ENCODE measurements around the gene EIF3K. TPM values are rescaled to one million over a fixed set of nuclear protein-coding genes. Genes with fewer than 3 reads are reported as not detected.

The EIF3K gene
- total and polyA plus RNA-seq, 9 donors, result 334 to 430 (median 385) TPM

DNA sequence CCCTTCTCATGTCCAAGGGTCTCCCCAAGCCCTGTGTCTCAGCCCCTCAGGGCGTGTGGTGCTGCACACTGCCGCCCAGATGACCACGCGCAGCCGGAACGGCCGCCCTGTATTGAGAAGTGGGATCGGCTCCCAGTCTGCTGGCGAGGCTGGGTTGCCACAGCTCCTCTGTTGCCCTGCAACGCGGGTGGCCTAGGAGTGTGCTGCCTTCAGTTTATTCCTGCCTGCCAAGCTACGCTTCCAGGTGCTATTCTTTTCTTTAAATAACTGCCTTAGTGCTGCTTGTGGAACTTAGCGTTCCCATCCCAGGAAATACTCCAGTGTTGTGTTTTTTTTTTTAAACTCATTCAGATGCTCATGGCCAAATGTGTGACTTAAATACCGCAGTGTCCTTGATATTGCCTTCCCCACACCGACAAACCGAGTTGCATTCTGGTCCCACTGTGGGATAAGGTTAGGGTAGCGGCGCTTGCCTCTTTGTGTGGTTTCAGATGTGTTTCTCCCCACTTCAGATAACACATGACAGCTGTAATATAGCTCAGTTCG, 45.0 kb downstream of the EIF3K start:
- H3K27me3 ChIP-seq (ENCODE audit: control insufficient read depth, insufficient read depth, low read length), result no peaks in the 10 kb centered on the region
- peak; percentile 55 for DNase-seq
- H3K9me3 ChIP-seq (replicated peaks; ENCODE audit: control insufficient read depth, low read depth, low read length), result no peaks in the 10 kb centered on the region
- WGBS (ENCODE audit: insufficient coverage), result 26% methylated on average over 13 of the region's 19 CpGs
- H3K27ac ChIP-seq (ENCODE audit: low read length), result peak overlapping the region; percentile 96
- peaks cover 4% of the 10 kb centered on the region for H3K36me3 ChIP-seq (ENCODE audit: control insufficient read depth, insufficient read depth, low read length)
- peaks cover 84% of the 10 kb centered on the region for H3K4me1 ChIP-seq (ENCODE audit: control insufficient read depth, insufficient read depth, low read length)
- H3K4me3 ChIP-seq (ENCODE audit: low read length), result peak overlapping the region; percentile 32

DNA sequence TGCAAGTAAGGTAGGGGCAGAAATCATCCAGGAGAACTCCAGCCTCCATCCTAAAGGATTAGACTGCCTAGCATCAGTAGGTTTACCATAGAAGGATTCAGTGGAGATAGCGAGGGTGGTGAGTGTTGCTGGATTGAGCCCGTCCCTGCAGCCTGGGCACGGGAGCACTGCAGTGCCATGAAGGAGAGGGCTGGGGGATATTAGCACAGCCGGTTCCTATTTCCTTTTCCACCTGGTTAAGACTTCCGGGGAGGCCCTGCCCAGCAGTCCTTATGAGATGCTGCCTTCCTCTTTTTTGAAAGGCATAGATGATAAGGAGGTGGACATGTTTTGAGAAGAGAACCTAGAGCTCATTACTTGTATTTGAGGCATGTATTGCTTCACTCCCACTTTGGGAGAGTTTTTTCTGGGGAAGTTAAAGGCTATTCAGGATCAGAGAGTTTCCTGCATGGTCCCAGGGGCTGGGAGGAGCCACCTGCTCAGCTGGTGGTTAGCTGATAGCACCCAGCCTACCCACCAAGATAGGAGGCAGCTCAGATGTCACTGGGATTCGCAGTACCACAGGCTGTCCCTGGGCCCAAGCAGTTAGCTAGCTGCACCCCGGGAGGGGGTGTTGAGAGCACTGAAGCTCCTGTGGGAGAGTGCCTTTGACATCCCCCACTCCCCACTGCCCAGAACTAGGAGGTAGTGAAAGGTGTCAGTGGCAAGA, 45.7 kb downstream of the EIF3K start:
- no peaks in the 10 kb centered on the region for H3K27me3 ChIP-seq (ENCODE audit: control insufficient read depth, insufficient read depth, low read length)
- peak overlapping the region; percentile 32 for H3K4me3 ChIP-seq (ENCODE audit: low read length)
- H3K4me1 ChIP-seq (ENCODE audit: control insufficient read depth, insufficient read depth, low read length), result peaks cover 84% of the 10 kb centered on the region
- peak; percentile 54 for DNase-seq
- H3K9me3 ChIP-seq (replicated peaks; ENCODE audit: control insufficient read depth, low read depth, low read length), result no peaks in the 10 kb centered on the region
- peak overlapping the region; percentile 96 for H3K27ac ChIP-seq (ENCODE audit: low read length)
- WGBS (ENCODE audit: insufficient coverage), result no CpG with 5 or more reads among the region's 7 CpGs
- H3K36me3 ChIP-seq (ENCODE audit: control insufficient read depth, insufficient read depth, low read length), result peaks cover 4% of the 10 kb centered on the region

DNA sequence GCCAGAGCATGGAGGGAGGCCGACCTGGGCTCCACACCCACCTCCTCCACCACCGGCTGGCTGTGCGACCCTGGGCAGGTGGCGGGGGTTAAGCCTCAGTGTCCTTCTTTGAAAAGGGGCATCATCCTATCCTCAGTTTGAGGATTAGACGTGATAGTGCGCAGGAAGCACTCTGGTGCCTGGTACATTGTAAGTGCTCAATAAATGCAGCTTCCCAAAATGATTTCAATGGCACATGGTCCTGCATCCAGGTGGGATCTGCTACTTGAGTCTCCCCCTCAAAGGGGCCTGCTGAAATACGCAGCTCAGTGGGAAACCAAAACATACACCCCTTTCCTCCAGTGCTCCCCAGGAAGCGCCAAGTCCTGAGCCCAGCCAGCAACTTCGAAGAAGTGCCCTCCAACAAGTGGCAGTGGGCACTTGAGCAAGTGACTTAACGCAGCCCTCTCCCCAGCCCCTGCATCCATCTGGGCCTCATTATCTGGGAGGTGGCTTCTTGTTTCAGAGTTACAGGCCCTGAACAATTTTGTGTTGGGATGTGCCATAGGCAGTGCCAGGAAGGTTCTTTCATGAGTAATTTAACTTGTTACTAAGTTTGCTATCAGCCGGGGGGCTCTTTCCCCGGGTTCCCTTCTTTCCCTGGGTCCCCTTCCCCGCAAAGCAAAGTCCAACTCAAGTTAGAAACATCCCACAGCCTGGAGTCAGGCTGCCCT, 46.4 kb downstream of the EIF3K start:
- no peaks in the 10 kb centered on the region for H3K9me3 ChIP-seq (replicated peaks; ENCODE audit: control insufficient read depth, low read depth, low read length)
- H3K27ac ChIP-seq (ENCODE audit: low read length), result peak overlapping the region; percentile 96
- H3K4me3 ChIP-seq (ENCODE audit: low read length), result no peak overlapping the region
- no peaks in the 10 kb centered on the region for H3K27me3 ChIP-seq (ENCODE audit: control insufficient read depth, insufficient read depth, low read length)
- peaks cover 4% of the 10 kb centered on the region for H3K36me3 ChIP-seq (ENCODE audit: control insufficient read depth, insufficient read depth, low read length)
- DNase-seq, result no peak
- 70% methylated on average over 7 of the region's 13 CpGs for WGBS (ENCODE audit: insufficient coverage)
- peaks cover 87% of the 10 kb centered on the region for H3K4me1 ChIP-seq (ENCODE audit: control insufficient read depth, insufficient read depth, low read length)

DNA sequence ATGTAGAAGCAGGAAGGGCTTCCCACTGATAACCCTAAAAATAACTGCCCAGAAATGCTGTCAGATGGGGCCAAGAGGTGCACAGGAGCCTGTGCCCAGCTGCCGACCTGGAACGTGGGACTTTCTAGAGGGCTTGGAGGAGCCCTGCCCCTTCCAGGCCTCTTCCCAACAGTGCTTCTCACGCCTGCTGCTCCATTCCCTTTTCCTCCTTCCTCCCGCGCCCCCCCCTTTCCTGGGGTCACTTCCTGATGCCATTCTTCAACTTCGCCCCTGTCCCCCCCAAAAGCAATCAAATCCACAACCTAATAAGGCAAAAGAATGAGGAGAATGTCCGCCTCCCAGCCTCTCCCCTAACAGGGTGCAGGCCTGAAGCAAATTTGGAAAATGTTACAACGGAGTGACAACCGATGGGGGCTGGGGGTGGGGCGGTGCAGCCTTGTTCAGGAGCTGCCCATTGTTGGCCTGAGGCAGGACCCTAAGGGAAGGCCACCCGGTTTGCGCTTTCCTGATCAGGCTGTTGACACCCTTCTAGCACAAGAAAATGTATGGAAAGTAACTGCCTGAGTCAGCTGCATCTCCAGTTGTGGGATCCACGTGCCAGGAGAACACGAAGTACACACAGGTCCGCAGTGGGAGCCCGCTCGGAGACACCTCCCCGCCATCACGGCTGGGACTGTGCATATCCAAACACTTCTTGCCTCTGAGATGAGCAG, 47.1 kb downstream of the EIF3K start:
- DNase-seq, result peak; percentile 72
- no peaks in the 10 kb centered on the region for H3K9me3 ChIP-seq (replicated peaks; ENCODE audit: control insufficient read depth, low read depth, low read length)
- peak overlapping the region; percentile 96 for H3K27ac ChIP-seq (ENCODE audit: low read length)
- H3K27me3 ChIP-seq (ENCODE audit: control insufficient read depth, insufficient read depth, low read length), result no peaks in the 10 kb centered on the region
- peaks cover 90% of the 10 kb centered on the region for H3K4me1 ChIP-seq (ENCODE audit: control insufficient read depth, insufficient read depth, low read length)
- no peak overlapping the region for H3K4me3 ChIP-seq (ENCODE audit: low read length)
- WGBS (ENCODE audit: insufficient coverage), result 57% methylated on average over 11 of the region's 19 CpGs
- peaks cover 4% of the 10 kb centered on the region for H3K36me3 ChIP-seq (ENCODE audit: control insufficient read depth, insufficient read depth, low read length)

DNA sequence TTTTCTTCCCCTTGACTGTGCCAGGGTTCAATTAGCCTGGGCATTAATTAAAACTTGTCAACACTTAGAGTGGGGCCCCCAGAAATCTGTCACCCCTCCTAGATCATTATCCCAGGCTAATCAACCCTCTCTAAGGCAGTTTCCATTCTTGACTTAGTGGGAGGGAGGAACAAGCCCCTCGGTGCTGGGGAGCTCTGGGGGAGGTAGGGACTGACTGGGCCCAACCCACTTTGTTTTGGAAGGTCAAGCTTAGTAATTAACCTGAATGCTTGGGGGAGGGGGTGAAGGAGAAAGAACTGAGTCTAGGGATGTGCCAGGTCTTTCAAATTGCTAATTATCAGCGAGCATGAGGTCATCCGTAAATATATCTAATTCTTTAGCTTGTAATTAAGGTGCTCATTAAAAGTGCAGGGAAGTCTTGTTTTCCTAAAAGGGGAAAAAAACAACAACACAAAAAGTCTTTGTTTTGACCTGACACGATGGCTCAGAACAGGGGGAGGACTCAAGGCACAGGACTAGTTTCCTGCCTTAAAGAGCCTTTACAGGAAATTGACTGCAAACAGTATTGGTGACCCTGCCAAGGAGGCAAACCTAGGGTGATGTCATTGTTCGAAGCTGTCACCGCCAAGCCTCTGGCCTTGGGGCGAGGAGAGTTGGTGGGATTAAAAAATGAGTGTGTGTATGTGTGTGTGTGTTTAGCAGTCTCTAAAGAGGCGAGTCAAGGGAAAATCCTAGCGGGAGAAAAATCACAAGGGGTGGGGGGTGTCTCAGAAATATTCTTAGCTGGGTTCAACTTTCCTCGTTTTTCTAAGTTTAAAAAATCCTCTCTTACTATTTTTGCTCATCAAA, 47.9 kb downstream of the EIF3K start:
- H3K4me1 ChIP-seq (ENCODE audit: control insufficient read depth, insufficient read depth, low read length), result peaks cover 91% of the 10 kb centered on the region
- no peaks in the 10 kb centered on the region for H3K9me3 ChIP-seq (replicated peaks; ENCODE audit: control insufficient read depth, low read depth, low read length)
- H3K36me3 ChIP-seq (ENCODE audit: control insufficient read depth, insufficient read depth, low read length), result peaks cover 4% of the 10 kb centered on the region
- no peak overlapping the region for H3K4me3 ChIP-seq (ENCODE audit: low read length)
- DNase-seq, result peak; percentile 90
- WGBS (ENCODE audit: insufficient coverage), result 0% methylated on average over 2 of the region's 10 CpGs
- H3K27ac ChIP-seq (ENCODE audit: low read length), result peak overlapping the region; percentile 96
- H3K27me3 ChIP-seq (ENCODE audit: control insufficient read depth, insufficient read depth, low read length), result no peaks in the 10 kb centered on the region

DNA sequence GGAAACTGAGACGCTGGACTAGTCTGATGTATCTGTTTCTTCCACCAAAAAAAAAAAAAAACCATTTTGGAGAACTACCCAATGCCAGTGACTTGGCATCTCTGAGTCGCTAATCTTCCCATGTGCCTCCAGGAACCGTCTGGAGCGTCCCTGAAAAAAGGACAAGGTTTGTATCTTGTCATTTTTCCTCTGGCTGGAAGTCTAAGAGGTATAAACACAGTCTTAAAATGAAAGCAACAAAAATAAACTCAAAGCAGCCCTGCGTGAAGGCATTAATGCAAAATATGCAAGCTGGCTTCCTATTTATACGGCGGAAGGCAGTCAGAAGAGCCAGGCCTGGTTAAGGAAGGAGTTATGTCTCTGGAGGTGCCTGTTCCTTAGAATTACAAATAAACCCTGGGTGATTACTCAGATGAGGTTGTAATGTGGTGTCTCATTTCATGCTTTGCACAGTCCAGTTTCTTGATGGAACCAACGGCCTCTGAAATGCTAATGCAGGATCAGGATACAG, 48.7 kb downstream of the EIF3K start:
- H3K4me3 ChIP-seq (ENCODE audit: low read length), result no peak overlapping the region
- DNase-seq, result peak; percentile 44
- H3K9me3 ChIP-seq (replicated peaks; ENCODE audit: control insufficient read depth, low read depth, low read length), result no peaks in the 10 kb centered on the region
- peak overlapping the region; percentile 96 for H3K27ac ChIP-seq (ENCODE audit: low read length)
- WGBS (ENCODE audit: insufficient coverage), result 34% methylated on average over 4 of the region's 8 CpGs
- H3K27me3 ChIP-seq (ENCODE audit: control insufficient read depth, insufficient read depth, low read length), result no peaks in the 10 kb centered on the region
- H3K4me1 ChIP-seq (ENCODE audit: control insufficient read depth, insufficient read depth, low read length), result peaks cover 84% of the 10 kb centered on the region
- peaks cover 2% of the 10 kb centered on the region for H3K36me3 ChIP-seq (ENCODE audit: control insufficient read depth, insufficient read depth, low read length)

DNA sequence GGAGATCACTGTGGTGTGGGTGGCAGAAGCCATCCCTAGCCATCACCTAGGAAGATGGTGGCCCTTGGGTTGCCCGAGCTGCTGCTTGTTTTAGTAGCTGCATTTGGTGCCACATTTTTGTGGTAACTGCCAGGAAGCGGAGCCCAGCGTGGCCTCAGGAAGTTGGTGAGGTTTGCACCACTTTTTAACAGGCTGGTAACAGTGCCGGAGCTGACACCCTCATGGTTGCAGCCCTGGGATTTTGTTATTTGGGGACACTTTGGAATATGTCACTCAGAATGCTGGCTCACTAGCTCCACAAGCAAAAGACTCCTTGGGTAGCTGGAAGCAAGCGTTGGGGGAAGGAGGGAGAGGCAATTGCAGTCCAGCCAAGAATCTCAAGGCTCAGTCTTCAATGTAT, 50.6 kb downstream of the EIF3K start:
- Histone ChIP-seq H3K4me3 (ENCODE audit: low read length) (no peak overlapping the region), H3K27me3 (ENCODE audit: control insufficient read depth, insufficient read depth, low read length) (no peaks in the 10 kb centered on the region), H3K27ac (ENCODE audit: low read length) (peak overlapping the region; percentile 57), H3K4me1 (ENCODE audit: control insufficient read depth, insufficient read depth, low read length) (peaks cover 73% of the 10 kb centered on the region), H3K9me3 (replicated peaks; ENCODE audit: control insufficient read depth, low read depth, low read length) (no peaks in the 10 kb centered on the region), H3K36me3 (ENCODE audit: control insufficient read depth, insufficient read depth, low read length) (peaks cover 5% of the 10 kb centered on the region)
- WGBS (ENCODE audit: insufficient coverage), result 67% methylated on average over 5 of the region's 5 CpGs
- DNase-seq, result peak; percentile 54

DNA sequence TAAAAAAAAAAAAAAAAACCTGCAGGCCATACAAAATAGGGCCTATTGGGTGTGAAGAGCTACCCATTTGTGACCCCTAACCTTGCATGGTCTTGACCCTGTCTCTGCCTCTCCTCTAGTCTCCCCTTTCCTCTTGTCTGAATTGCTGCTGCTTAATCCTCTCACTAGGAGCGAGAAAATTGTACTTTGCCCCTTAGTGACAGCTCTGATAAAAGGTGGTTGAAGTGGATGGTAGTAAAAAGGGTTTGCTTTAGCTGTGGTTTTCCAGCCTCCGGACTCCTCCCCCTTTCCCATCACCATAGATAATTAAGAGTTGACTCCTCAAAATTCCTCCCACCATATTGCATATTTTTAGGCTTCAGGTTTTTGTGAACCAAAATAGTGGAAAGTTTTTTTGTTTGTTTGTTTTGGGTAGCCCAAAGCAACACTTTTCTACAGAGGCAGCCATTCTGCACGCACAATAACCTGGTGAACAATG, 52.0 kb downstream of the EIF3K start:
- H3K27ac ChIP-seq (ENCODE audit: low read length), result peak overlapping the region; percentile 80
- DNase-seq, result no peak
- peaks cover 73% of the 10 kb centered on the region for H3K4me1 ChIP-seq (ENCODE audit: control insufficient read depth, insufficient read depth, low read length)
- no peaks in the 10 kb centered on the region for H3K9me3 ChIP-seq (replicated peaks; ENCODE audit: control insufficient read depth, low read depth, low read length)
- H3K27me3 ChIP-seq (ENCODE audit: control insufficient read depth, insufficient read depth, low read length), result no peaks in the 10 kb centered on the region
- H3K4me3 ChIP-seq (ENCODE audit: low read length), result no peak overlapping the region
- WGBS (ENCODE audit: insufficient coverage), result no CpG with 5 or more reads among the region's 3 CpGs
- H3K36me3 ChIP-seq (ENCODE audit: control insufficient read depth, insufficient read depth, low read length), result peaks cover 4% of the 10 kb centered on the region

DNA sequence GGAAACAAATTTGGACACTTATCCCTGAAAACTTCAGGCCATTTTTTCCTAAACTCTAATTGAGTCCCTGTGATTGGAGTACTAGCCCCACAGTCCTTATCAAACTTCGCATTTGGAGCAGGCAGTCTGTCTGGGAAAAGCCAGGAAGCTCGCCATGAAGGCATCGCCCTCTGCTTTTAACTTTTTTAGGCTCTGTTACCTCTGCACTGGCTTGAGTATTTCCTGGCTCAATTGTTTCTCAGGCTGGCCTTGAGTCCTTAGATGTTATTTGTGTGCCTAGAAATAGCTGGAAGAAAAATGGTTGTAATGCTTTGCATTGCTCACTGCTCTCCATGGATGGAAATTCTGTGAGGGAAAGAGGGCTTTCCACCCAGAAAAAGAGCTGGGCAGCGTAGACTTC, 52.7 kb downstream of the EIF3K start:
- Histone ChIP-seq H3K9me3 (replicated peaks; ENCODE audit: control insufficient read depth, low read depth, low read length) (no peaks in the 10 kb centered on the region), H3K4me3 (ENCODE audit: low read length) (no peak overlapping the region), H3K4me1 (ENCODE audit: control insufficient read depth, insufficient read depth, low read length) (peaks cover 73% of the 10 kb centered on the region), H3K27me3 (ENCODE audit: control insufficient read depth, insufficient read depth, low read length) (no peaks in the 10 kb centered on the region), H3K27ac (ENCODE audit: low read length) (peak overlapping the region; percentile 80), H3K36me3 (ENCODE audit: control insufficient read depth, insufficient read depth, low read length) (peaks cover 4% of the 10 kb centered on the region)
- WGBS (ENCODE audit: insufficient coverage), result 66% methylated on average over 4 of the region's 4 CpGs
- DNase-seq, result no peak

Data from muscle of leg (tissue), 11 donors.